GM18870 (cell line): ENCODE data around the gene ADGRD1.

Experiments used
- ATAC-seq: cut with Tn5 transposase; IDR thresholded peaks from one replicate; pipeline ENCODE4 v1.9.1; 2021; ENCODE audit warnings: moderate library complexity; ENCODE audit not compliant: unreplicated experiment

The ADGRD1 gene

GRCh38 chr12:131020326-131021153 is 66.8 kb downstream of the ADGRD1 start:
- no peak for ATAC-seq

- ATAC-seq = no peak
Observed at GRCh38 chr12:131021154-131021541, 67.4 kb downstream of the ADGRD1 start.

GRCh38 chr12:131024026-131024425 is 70.3 kb downstream of the ADGRD1 start:
- ATAC-seq = no peak

GRCh38 chr12:131024721-131025120 is 71.0 kb downstream of the ADGRD1 start:
- ATAC-seq = no peak

- ATAC-seq = no peak
Observed at GRCh38 chr12:131025234-131025633, 71.5 kb downstream of the ADGRD1 start.

GRCh38 chr12:131025939-131026702 is 72.4 kb downstream of the ADGRD1 start:
- ATAC-seq = no peak

- no peak for ATAC-seq
Observed at GRCh38 chr12:131026754-131027153, 73.0 kb downstream of the ADGRD1 start.

GRCh38 chr12:131027264-131027663 is 73.6 kb downstream of the ADGRD1 start:
- no peak for ATAC-seq

- no peak for ATAC-seq
Observed at GRCh38 chr12:131027876-131028586, 74.3 kb downstream of the ADGRD1 start.

- ATAC-seq = no peak
Observed at GRCh38 chr12:131028587-131029338, 75.1 kb downstream of the ADGRD1 start.

- no peak for ATAC-seq
Observed at GRCh38 chr12:131030472-131031328, 77.0 kb downstream of the ADGRD1 start.

- no peak for ATAC-seq
Observed at GRCh38 chr12:131032082-131032750, 78.5 kb downstream of the ADGRD1 start.

- no peak for ATAC-seq
Observed at GRCh38 chr12:131033486-131033885, 79.8 kb downstream of the ADGRD1 start.

- no peak for ATAC-seq
Observed at GRCh38 chr12:131033886-131034482, 80.3 kb downstream of the ADGRD1 start.

- no peak for ATAC-seq
Observed at GRCh38 chr12:131034631-131035244, 81.0 kb downstream of the ADGRD1 start.

GRCh38 chr12:131035245-131035681 is 81.6 kb downstream of the ADGRD1 start:
- no peak for ATAC-seq

GRCh38 chr12:131038159-131038558 is 84.5 kb downstream of the ADGRD1 start:
- ATAC-seq = no peak
